ENCODE results near the gene HLF. TPM values are rescaled to one million over a fixed set of nuclear protein-coding genes. Genes with fewer than 3 reads are reported as not detected.

The HLF gene
- total and polyA plus RNA-seq, 4 donors: 2.0 to 12.4 (median 8.8) TPM

DNA sequence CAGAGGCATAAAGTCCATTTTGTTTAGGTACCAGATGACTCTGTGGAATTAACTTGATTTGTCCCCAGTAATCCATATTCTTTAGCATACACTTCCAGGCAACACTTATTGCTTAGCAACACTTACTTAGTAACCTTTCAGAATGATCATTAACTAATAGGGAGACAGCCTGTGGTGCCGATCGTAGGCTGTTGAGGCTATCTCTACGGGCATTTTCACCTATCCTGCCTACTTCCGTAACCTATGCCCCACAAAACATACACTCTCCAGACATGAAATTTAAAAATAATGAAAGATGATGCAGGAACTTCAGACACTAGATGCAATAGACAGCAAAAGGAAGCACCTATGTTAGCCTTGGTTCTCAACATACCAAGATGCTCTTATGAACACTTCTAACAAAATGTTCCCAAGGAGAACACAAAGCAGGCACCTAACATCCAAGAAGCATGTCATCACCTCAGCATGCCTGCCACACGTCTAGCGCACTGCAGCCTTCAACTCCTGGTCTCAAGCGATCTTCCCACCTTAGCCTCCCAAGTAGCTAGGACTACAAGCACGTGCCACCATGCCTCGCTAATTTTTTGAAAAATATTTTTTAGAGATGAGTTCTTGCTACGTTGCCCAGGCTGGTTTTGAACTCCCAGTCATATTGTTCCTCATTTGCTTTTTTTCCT is 34.5 kb downstream of the HLF start:
- H3K4me1 ChIP-seq (ENCODE audit: control insufficient read depth in 1 of 2, insufficient read depth in 2 of 2, low read length in 2 of 2): peaks cover 4 to 5% of the 10 kb centered on the region in 2 donors
- no peak overlapping the region for H3K27ac ChIP-seq (ENCODE audit: low read depth in 1 of 2, low read length in 2 of 2)
- intact Hi-C loops (cut with DNase I): loop anchor here in 1 of 2 donors (5.0 kb wide), 2 partner anchors 37 to 307 kb away; partner anchors contain the start of gene HLF
- H3K9me3 ChIP-seq (ENCODE audit: control insufficient read depth, low read length): no peaks in the 10 kb centered on the region
- no peak overlapping the region for H3K4me3 ChIP-seq (ENCODE audit: low read length in 2 of 2)
- H3K27me3 ChIP-seq (ENCODE audit: control insufficient read depth in 1 of 2, insufficient read depth in 2 of 2, low read length in 1 of 2): no peaks in the 10 kb centered on the region
- 94% methylated on average over 10 of the region's 10 CpGs for WGBS, 2 donors
- DNase-seq (no peak), ATAC-seq (ENCODE audit: low FRiP score) (no peak)
- no peaks in the 10 kb centered on the region for H3K36me3 ChIP-seq (ENCODE audit: control insufficient read depth in 1 of 2, insufficient read depth in 2 of 2, low read length in 1 of 2)

DNA sequence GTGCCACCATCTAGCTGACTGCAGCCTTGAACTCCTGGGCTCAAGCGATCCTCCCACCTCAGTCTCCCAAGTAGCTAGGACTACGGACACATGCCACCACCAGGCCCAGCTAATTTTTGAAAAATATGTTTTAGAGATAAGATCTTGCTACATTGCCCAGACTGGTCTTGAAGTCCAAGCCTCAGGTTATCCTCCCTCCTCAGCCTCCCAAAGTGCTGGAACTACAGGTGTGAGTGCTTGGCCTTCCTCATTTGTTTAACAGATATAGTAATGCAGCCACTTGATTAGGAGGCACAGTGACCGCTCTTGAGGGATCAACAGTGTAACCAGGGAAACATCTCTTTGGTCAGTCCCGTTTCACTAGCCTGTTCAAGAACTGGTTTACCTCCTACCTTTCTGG is 35.1 kb downstream of the HLF start:
- DNase-seq (no peak), ATAC-seq (ENCODE audit: low FRiP score) (no peak)
- no peak overlapping the region for H3K27ac ChIP-seq (ENCODE audit: low read depth in 1 of 2, low read length in 2 of 2)
- no peaks in the 10 kb centered on the region for H3K27me3 ChIP-seq (ENCODE audit: control insufficient read depth in 1 of 2, insufficient read depth in 2 of 2, low read length in 1 of 2)
- H3K4me3 ChIP-seq (ENCODE audit: low read length in 2 of 2): no peak overlapping the region
- H3K4me1 ChIP-seq (ENCODE audit: control insufficient read depth in 1 of 2, insufficient read depth in 2 of 2, low read length in 2 of 2): peaks cover 4 to 5% of the 10 kb centered on the region in 2 donors
- no peaks in the 10 kb centered on the region for H3K9me3 ChIP-seq (ENCODE audit: control insufficient read depth, low read length)
- no peaks in the 10 kb centered on the region for H3K36me3 ChIP-seq (ENCODE audit: control insufficient read depth in 1 of 2, insufficient read depth in 2 of 2, low read length in 1 of 2)
- intact Hi-C loops (cut with DNase I): loop anchor here in 1 of 2 donors (5.0 kb wide), 2 partner anchors 38 to 308 kb away; partner anchors contain the start of gene HLF
- WGBS, 2 donors: 96 to 97% methylated on average over 4 of the region's 4 CpGs

DNA sequence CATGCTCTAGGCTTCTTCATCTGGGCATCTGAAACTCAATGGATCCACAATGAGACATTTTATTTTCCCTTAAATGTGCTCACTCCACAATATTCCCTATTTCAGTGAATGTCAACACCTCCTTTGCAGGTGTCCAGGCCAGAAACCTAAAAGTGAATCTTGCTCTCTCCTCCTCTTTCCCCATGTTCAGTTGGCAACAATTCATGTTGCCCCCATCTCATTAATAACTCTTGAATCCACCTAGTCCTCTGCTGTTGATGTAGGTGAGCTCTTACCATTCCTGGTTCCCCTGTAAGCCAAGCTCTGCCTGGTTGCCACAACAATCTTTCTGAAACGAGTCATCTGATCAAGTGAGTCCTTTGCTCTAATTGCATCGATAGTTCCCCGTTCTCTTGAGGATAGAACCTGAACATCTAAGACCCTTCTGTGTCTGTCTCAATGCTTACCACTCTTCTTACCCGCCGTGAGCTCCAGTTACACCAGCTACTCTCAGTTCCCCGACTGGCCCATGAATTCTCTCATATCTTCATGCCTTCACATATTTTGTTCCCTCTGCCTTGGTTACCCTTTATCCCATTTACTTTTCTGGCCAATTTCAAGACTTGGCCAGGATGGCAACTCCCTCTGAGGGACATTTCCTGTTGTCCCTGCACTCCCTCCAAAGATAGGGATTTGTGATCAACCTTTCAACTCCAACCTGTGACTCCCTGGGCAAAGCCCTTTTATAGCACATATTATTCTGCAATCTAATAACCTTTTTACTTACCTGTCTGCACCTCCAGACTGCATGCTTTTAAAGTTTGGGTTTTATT is 35.9 kb downstream of the HLF start:
- Histone ChIP-seq H3K27ac (ENCODE audit: low read depth in 1 of 2, low read length in 2 of 2) (no peak overlapping the region), H3K9me3 (ENCODE audit: control insufficient read depth, low read length) (no peaks in the 10 kb centered on the region), H3K4me3 (ENCODE audit: low read length in 2 of 2) (no peak overlapping the region), H3K27me3 (ENCODE audit: control insufficient read depth in 1 of 2, insufficient read depth in 2 of 2, low read length in 1 of 2) (no peaks in the 10 kb centered on the region), H3K36me3 (ENCODE audit: control insufficient read depth in 1 of 2, insufficient read depth in 2 of 2, low read length in 1 of 2) (no peaks in the 10 kb centered on the region), H3K4me1 (ENCODE audit: control insufficient read depth in 1 of 2, insufficient read depth in 2 of 2, low read length in 2 of 2) (peaks cover 2 to 5% of the 10 kb centered on the region in 2 donors)
- intact Hi-C loops (cut with DNase I): no loop called here
- WGBS, 2 donors: 95 to 97% methylated on average over 6 of the region's 6 CpGs
- ATAC-seq (ENCODE audit: low FRiP score) (no peak), DNase-seq (no peak)

DNA sequence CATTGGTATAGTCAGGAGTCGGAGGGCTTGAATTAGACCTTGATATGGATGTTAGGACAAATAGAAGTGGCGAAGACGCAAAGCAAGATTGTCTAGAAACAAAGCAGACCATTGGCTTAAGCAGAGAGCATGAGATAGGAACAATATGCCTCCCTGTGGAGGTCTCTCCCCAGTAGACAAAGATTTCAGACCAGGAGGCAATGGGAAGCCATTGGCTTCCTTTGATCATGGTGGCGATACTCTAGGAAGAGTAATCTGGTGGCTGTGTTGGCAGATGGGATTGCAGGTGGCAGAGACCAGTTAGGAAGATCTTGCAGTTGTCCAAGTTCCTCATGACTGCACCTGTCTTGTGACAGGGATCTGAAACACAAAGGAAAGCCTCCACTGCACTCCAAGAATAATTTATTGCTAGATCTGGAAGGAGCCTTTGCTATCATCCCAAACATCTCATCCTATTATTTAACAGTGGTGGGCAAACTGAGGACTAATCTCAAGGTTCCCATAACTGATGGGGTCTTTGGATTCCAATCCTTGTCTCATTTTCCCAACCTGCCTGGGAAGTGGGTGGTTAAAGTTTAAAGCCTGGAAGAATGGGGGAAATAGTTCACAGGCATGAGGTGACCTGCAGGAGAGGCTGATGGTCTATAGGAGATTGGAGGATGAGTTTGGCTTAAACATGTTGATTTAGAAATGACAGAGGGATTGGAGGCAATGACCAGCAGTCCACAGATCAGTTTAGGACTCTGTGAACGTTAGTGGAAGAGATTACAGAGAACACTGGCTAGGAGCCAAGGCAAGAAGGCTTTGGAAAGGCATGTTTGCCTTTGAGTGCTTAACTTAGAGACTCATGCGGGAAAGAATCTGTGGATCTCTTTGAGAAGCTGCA is 37.0 kb downstream of the HLF start:
- intact Hi-C loops (cut with DNase I): no loop called here
- Histone ChIP-seq H3K27ac (ENCODE audit: low read depth in 1 of 2, low read length in 2 of 2) (no peak overlapping the region), H3K4me3 (ENCODE audit: low read length in 2 of 2) (no peak overlapping the region), H3K9me3 (ENCODE audit: control insufficient read depth, low read length) (no peaks in the 10 kb centered on the region), H3K27me3 (ENCODE audit: control insufficient read depth in 1 of 2, insufficient read depth in 2 of 2, low read length in 1 of 2) (no peaks in the 10 kb centered on the region), H3K36me3 (ENCODE audit: control insufficient read depth in 1 of 2, insufficient read depth in 2 of 2, low read length in 1 of 2) (no peaks in the 10 kb centered on the region), H3K4me1 (ENCODE audit: control insufficient read depth in 1 of 2, insufficient read depth in 2 of 2, low read length in 2 of 2) (peaks cover 0 to 5% of the 10 kb centered on the region in 2 donors)
- no peak for DNase-seq
- no peak for ATAC-seq (ENCODE audit: low FRiP score)
- WGBS, 2 donors: 65 to 66% methylated on average over 6 of the region's 6 CpGs

DNA sequence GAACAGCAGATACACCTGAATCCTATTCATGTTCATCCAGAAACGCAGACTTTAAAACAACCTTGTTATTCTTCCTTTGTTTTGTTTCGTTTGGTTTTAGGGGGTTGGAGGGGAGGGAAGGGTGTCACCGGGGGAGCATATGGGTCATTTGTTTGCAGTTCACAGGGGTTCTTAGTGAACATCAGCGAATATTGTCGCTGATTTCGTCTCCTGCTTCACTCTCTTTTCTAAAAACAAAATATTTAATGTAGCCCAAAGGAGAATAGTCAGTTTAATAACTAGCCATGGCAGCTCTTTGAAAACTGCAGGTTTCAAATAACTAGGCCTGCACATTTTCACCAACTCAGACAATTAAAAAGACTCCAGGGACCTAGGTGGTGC is 37.6 kb downstream of the HLF start:
- 68 to 74% methylated on average over 6 of the region's 6 CpGs for WGBS, 2 donors
- Histone ChIP-seq H3K9me3 (ENCODE audit: control insufficient read depth, low read length) (no peaks in the 10 kb centered on the region), H3K36me3 (ENCODE audit: control insufficient read depth in 1 of 2, insufficient read depth in 2 of 2, low read length in 1 of 2) (no peaks in the 10 kb centered on the region), H3K4me3 (ENCODE audit: low read length in 2 of 2) (no peak overlapping the region), H3K27me3 (ENCODE audit: control insufficient read depth in 1 of 2, insufficient read depth in 2 of 2, low read length in 1 of 2) (no peaks in the 10 kb centered on the region), H3K27ac (ENCODE audit: low read depth in 1 of 2, low read length in 2 of 2) (no peak overlapping the region), H3K4me1 (ENCODE audit: control insufficient read depth in 1 of 2, insufficient read depth in 2 of 2, low read length in 2 of 2) (peaks cover 0 to 5% of the 10 kb centered on the region in 2 donors)
- no peak for ATAC-seq (ENCODE audit: low FRiP score)
- DNase-seq: no peak
- intact Hi-C loops (cut with DNase I): no loop called here

DNA sequence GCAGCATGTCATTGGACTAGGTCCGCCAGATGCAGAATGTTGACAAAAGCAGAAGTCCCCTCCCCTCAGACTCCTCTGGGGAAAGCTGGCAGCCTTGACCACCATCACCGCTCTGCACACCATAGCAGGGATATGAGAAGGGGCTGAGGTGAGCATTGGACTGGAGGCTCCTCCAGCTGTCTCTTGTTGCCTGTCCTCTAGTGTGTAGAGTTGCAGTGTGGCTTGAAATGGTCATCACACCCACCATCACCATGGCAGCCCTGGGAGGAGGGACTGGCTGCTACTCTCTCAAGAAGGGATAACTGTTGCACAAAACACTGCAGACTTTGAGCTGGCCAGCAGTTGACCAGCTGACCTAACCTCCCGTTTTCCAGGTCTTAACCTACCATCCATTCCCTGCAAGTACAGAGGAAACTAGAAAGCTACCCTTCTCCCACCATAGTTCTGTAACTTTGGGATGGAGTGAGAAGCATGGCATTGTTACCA is 38.3 kb downstream of the HLF start:
- Histone ChIP-seq H3K4me1 (ENCODE audit: control insufficient read depth in 1 of 2, insufficient read depth in 2 of 2, low read length in 2 of 2) (peaks cover 0 to 5% of the 10 kb centered on the region in 2 donors), H3K9me3 (ENCODE audit: control insufficient read depth, low read length) (no peaks in the 10 kb centered on the region), H3K4me3 (ENCODE audit: low read length in 2 of 2) (no peak overlapping the region), H3K36me3 (ENCODE audit: control insufficient read depth in 1 of 2, insufficient read depth in 2 of 2, low read length in 1 of 2) (no peaks in the 10 kb centered on the region), H3K27me3 (ENCODE audit: control insufficient read depth in 1 of 2, insufficient read depth in 2 of 2, low read length in 1 of 2) (no peaks in the 10 kb centered on the region), H3K27ac (ENCODE audit: low read depth in 1 of 2, low read length in 2 of 2) (no peak overlapping the region)
- intact Hi-C loops (cut with DNase I): no loop called here
- DNase-seq (no peak), ATAC-seq (ENCODE audit: low FRiP score) (no peak)
- 93 to 94% methylated on average over 3 of the region's 3 CpGs for WGBS, 2 donors

DNA sequence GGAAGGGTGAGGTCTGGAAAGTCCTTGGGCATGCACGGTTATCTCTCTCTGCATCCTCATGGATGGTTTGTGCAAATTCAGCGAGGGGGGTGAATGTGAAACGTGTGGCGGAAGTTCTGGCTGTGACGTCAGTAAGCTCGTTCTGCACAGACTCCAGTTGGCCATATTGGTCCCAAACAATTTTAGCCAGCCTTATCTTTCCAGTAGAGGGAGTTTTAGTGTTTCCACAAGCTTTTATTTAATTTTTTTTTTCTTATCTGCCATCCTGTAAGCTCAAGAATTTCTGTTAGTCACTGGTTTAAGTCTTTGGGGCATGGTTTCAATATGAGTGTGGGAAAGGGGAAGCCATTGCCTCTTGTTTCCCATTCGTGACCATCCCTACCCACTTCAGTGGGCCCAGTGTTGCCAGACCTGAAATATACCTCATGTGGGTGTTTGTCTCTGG is 39.0 kb downstream of the HLF start:
- 53 to 69% methylated on average over 7 of the region's 7 CpGs for WGBS, 2 donors
- no peak overlapping the region for H3K27ac ChIP-seq (ENCODE audit: low read depth in 1 of 2, low read length in 2 of 2)
- no peaks in the 10 kb centered on the region for H3K36me3 ChIP-seq (ENCODE audit: control insufficient read depth in 1 of 2, insufficient read depth in 2 of 2, low read length in 1 of 2)
- H3K4me3 ChIP-seq (ENCODE audit: low read length in 2 of 2): no peak overlapping the region
- H3K4me1 ChIP-seq (ENCODE audit: control insufficient read depth in 1 of 2, insufficient read depth in 2 of 2, low read length in 2 of 2): peaks cover 0 to 5% of the 10 kb centered on the region in 2 donors
- H3K27me3 ChIP-seq (ENCODE audit: control insufficient read depth in 1 of 2, insufficient read depth in 2 of 2, low read length in 1 of 2): no peaks in the 10 kb centered on the region
- ATAC-seq (ENCODE audit: low FRiP score) (no peak), DNase-seq (no peak)
- H3K9me3 ChIP-seq (ENCODE audit: control insufficient read depth, low read length): no peaks in the 10 kb centered on the region
- intact Hi-C loops (cut with DNase I): no loop called here

DNA sequence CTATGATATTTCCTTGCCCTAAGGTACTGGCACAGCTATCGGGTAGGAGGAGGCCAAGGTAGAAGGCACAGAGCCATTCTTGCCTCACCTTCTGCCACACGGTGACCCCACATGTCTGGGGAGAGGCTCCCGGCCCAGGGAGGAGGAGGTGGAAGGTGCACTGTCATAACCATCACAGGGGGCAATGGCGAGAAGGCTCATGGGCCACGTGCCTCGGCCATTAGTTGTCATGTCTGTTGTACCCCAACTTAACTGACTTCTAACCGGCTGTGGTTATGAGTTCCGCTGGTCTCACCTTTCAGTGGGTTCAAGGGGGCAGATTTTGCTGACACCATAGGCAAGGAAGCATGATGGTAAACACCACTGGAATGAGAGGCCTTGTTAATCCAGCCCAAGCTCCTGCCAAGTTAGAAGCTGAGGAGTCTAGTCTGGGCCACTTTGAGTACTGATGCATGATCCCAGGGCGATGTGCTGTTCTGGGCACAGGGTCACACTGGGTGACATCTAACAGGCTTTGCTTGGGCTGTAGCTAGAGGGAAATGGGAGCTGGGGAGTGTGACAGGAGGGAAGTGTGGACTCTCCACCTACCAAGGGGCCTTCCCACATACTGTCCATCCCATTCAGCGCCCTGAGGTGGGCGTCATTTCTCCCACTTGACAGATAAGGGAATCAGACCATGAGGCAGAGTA is 39.6 kb downstream of the HLF start:
- Histone ChIP-seq H3K4me1 (ENCODE audit: control insufficient read depth in 1 of 2, insufficient read depth in 2 of 2, low read length in 2 of 2) (peaks cover 0 to 5% of the 10 kb centered on the region in 2 donors), H3K27me3 (ENCODE audit: control insufficient read depth in 1 of 2, insufficient read depth in 2 of 2, low read length in 1 of 2) (no peaks in the 10 kb centered on the region), H3K27ac (ENCODE audit: low read depth in 1 of 2, low read length in 2 of 2) (no peak overlapping the region), H3K9me3 (ENCODE audit: control insufficient read depth, low read length) (no peaks in the 10 kb centered on the region), H3K36me3 (ENCODE audit: control insufficient read depth in 1 of 2, insufficient read depth in 2 of 2, low read length in 1 of 2) (no peaks in the 10 kb centered on the region), H3K4me3 (ENCODE audit: low read length in 2 of 2) (no peak overlapping the region)
- no peak for ATAC-seq (ENCODE audit: low FRiP score)
- no peak for DNase-seq
- WGBS, 2 donors: 88 to 96% methylated on average over 11 of the region's 11 CpGs
- intact Hi-C loops (cut with DNase I): no loop called here

Measured in aorta (tissue), 5 donors.